ENCODE measurements around the gene POLA1.

POLA1 gene

GRCh38 chrX:24886916-24887315 is 193.2 kb downstream of the POLA1 start:
- no peak for FAIRE-seq

GRCh38 chrX:24890677-24891076 is 197.0 kb downstream of the POLA1 start:
- no peak for FAIRE-seq

- no peak for FAIRE-seq
Observed at GRCh38 chrX:24899391-24899790, 205.7 kb downstream of the POLA1 start.

- no peak for FAIRE-seq
Observed at GRCh38 chrX:24900234-24900633, 206.5 kb downstream of the POLA1 start.

GRCh38 chrX:24902806-24903205 is 209.1 kb downstream of the POLA1 start:
- no peak for FAIRE-seq

GRCh38 chrX:24918715-24919114 is 225.0 kb downstream of the POLA1 start:
- no peak for FAIRE-seq

- no peak for FAIRE-seq
Observed at GRCh38 chrX:24920769-24921168, 227.1 kb downstream of the POLA1 start.

GRCh38 chrX:24925430-24925829 is 231.7 kb downstream of the POLA1 start:
- FAIRE-seq: no peak

- FAIRE-seq: no peak
Observed at GRCh38 chrX:24927372-24927771, 233.7 kb downstream of the POLA1 start.

- no peak for FAIRE-seq
Observed at GRCh38 chrX:24928114-24928513, 234.4 kb downstream of the POLA1 start.

GRCh38 chrX:24934279-24934678 is 240.6 kb downstream of the POLA1 start:
- FAIRE-seq: no peak

GRCh38 chrX:24945009-24945408 is 251.3 kb downstream of the POLA1 start:
- FAIRE-seq: no peak

- no peak for FAIRE-seq
Observed at GRCh38 chrX:24946369-24946768, 252.7 kb downstream of the POLA1 start.

GRCh38 chrX:24954732-24955131 is 261.0 kb downstream of the POLA1 start:
- FAIRE-seq: no peak

- FAIRE-seq: no peak
Observed at GRCh38 chrX:24955372-24955930, 261.7 kb downstream of the POLA1 start.

- no peak for FAIRE-seq
Observed at GRCh38 chrX:24956828-24957227, 263.1 kb downstream of the POLA1 start.

- no peak for FAIRE-seq
Observed at GRCh38 chrX:24961809-24962208, 268.1 kb downstream of the POLA1 start.

GRCh38 chrX:24963823-24964222 is 270.1 kb downstream of the POLA1 start:
- FAIRE-seq: no peak

- FAIRE-seq: no peak
Observed at GRCh38 chrX:24965372-24965771, 271.7 kb downstream of the POLA1 start.

- FAIRE-seq: no peak
Observed at GRCh38 chrX:24969812-24970211, 276.1 kb downstream of the POLA1 start.

- no peak for FAIRE-seq
Observed at GRCh38 chrX:24979081-24979480, 285.4 kb downstream of the POLA1 start.

- no peak for FAIRE-seq
Observed at GRCh38 chrX:24981030-24981429, 287.3 kb downstream of the POLA1 start.

GRCh38 chrX:24982306-24982965 is 288.7 kb downstream of the POLA1 start:
- no peak for FAIRE-seq

- no peak for FAIRE-seq
Observed at GRCh38 chrX:24983931-24984330, 290.2 kb downstream of the POLA1 start.

GRCh38 chrX:24985120-24985519 is 291.4 kb downstream of the POLA1 start:
- no peak for FAIRE-seq

All from endometrium (tissue), 2 donors.